ENCODE measurements around the gene GPR152.

DNA sequence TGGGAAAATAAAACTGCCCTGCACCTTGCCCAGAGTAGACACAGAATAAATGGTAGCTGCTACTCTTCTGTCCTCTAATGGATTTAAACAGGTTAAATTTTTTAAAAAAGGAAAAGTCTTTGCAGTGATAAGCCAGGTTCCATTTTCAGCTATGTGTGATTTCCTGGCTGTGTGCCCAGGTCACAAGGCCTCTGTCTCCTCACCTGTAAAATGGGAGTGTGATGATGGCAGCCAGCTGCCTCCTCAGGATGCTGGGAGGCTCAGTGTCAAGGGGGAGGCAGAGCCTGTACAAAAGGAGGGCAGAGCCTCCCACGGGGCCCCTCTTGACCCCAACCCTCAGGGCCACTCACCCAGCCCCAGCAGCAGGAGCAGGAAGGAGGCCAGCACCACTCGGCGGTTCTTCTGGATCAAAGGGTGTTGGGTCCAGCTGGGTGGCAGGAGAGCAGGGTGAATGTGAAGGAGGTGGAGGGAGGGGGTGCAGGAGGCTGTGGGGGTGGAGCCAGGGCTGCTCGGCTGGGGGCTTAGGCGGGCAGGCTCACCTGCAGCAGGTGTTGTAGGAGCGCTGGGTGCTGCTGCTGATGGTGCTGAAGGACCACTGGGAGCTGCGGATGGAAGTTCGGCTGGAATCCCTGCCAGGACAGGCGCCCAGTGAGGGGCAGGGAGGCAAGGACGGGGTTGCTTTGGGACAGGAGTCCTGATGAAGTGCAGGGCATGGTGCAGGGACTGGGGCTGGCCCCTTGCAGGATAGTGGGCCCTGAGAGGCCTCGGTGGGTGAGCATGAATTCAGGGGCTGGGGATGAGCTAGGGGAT is 14.6 kb upstream of the GPR152 start:
- TF ChIP-seq CTCF (IDR thresholded peaks at IDR 0.05; ENCODE audit: low read depth, low read length): no peak
- TF ChIP-seq EZH2phosphoT487 (IDR thresholded peaks at IDR 0.05; ENCODE audit: low read depth): no peak

All from OCI-LY3 (cell line).